HUES48 (cell line): ENCODE data around the gene VSTM2B.

ENCODE experiments used
- H3K27ac ChIP-seq: one replicate; pipeline ENCODE4 v1.7.0; 2013; ENCODE audit warnings: low read depth, low read length, inconsistent platforms
- H3K27me3 ChIP-seq: 2 replicates; pipeline ENCODE4 v1.6.1; 2013; ENCODE audit warnings: mild to moderate bottlenecking, low read length; ENCODE audit not compliant: control insufficient read depth, insufficient read depth
- H3K36me3 ChIP-seq: 2 replicates; pipeline ENCODE4 v1.6.1; 2013; ENCODE audit warnings: low read length; ENCODE audit not compliant: control insufficient read depth, insufficient read depth
- H3K4me1 ChIP-seq: 2 replicates; pipeline ENCODE4 v1.6.1; 2013; ENCODE audit warnings: mild to moderate bottlenecking, low read length; ENCODE audit not compliant: control insufficient read depth, insufficient read depth
- H3K4me3 ChIP-seq: 2 replicates; pipeline ENCODE4 v1.5.1; 2013; ENCODE audit warnings: mild to moderate bottlenecking, low read depth, low read length
- H3K9ac ChIP-seq: 2 replicates; pipeline ENCODE4 v1.6.1; 2013; ENCODE audit warnings: mild to moderate bottlenecking, low read depth, low read length, moderate library complexity
- H3K9me3 ChIP-seq: 2 replicates; pipeline ENCODE4 v1.6.1; 2013; ENCODE audit warnings: low read length; ENCODE audit not compliant: control insufficient read depth, insufficient read depth

The VSTM2B gene

GRCh38 chr19:29532097-29532496 is 6.3 kb downstream of the VSTM2B start:
- Histone ChIP-seq H3K27me3 (peaks cover 49% of the 10 kb centered on the region), H3K4me1 (peaks cover 12% of the 10 kb centered on the region; the same call in 1 of the 2 replicates), H3K9ac (no peak overlapping the region), H3K36me3 (no peaks in the 10 kb centered on the region), H3K27ac (no peak overlapping the region), H3K4me3 (no peak overlapping the region), H3K9me3 (no peaks in the 10 kb centered on the region)

GRCh38 chr19:29532956-29533355 is 7.2 kb downstream of the VSTM2B start:
- H3K27me3 ChIP-seq: peaks cover 40% of the 10 kb centered on the region
- H3K36me3 ChIP-seq: no peaks in the 10 kb centered on the region
- H3K4me1 ChIP-seq: peaks cover 12% of the 10 kb centered on the region; the same call in 1 of the 2 replicates
- no peak overlapping the region for H3K27ac ChIP-seq
- no peak overlapping the region for H3K9ac ChIP-seq
- H3K4me3 ChIP-seq: no peak overlapping the region
- H3K9me3 ChIP-seq: no peaks in the 10 kb centered on the region

- Histone ChIP-seq H3K36me3 (no peaks in the 10 kb centered on the region), H3K9me3 (no peaks in the 10 kb centered on the region), H3K27ac (no peak overlapping the region), H3K4me1 (peaks cover 12% of the 10 kb centered on the region; the same call in 1 of the 2 replicates), H3K27me3 (peaks cover 31% of the 10 kb centered on the region), H3K4me3 (no peak overlapping the region), H3K9ac (no peak overlapping the region)
These were observed 8.1 kb downstream of the VSTM2B start for GRCh38 chr19:29533578-29534544.

GRCh38 chr19:29535214-29535831 is 9.5 kb downstream of the VSTM2B start:
- H3K4me1 ChIP-seq: peaks cover 11% of the 10 kb centered on the region; the same call in 1 of the 2 replicates

GRCh38 chr19:29535984-29536508 is 10.3 kb downstream of the VSTM2B start:
- Histone ChIP-seq H3K4me3 (no peak overlapping the region), H3K4me1 (peaks cover 6% of the 10 kb centered on the region; the same call in 1 of the 2 replicates), H3K9ac (no peak overlapping the region), H3K27ac (no peak overlapping the region), H3K36me3 (no peaks in the 10 kb centered on the region), H3K27me3 (peaks cover 9% of the 10 kb centered on the region), H3K9me3 (no peaks in the 10 kb centered on the region)

More at GRCh38 chr19:29535214-29535831, 9.5 kb downstream of the VSTM2B start:
- no peaks in the 10 kb centered on the region for H3K9me3 ChIP-seq
- H3K27ac ChIP-seq: no peak overlapping the region
- peaks cover 16% of the 10 kb centered on the region for H3K27me3 ChIP-seq
- no peak overlapping the region for H3K4me3 ChIP-seq
- no peak overlapping the region for H3K9ac ChIP-seq
- H3K36me3 ChIP-seq: no peaks in the 10 kb centered on the region

- H3K27ac ChIP-seq: no peak overlapping the region
- H3K36me3 ChIP-seq: no peaks in the 10 kb centered on the region
- no peaks in the 10 kb centered on the region for H3K27me3 ChIP-seq
- peaks cover 6% of the 10 kb centered on the region; the same call in 1 of the 2 replicates for H3K4me1 ChIP-seq
- no peak overlapping the region for H3K9ac ChIP-seq
- H3K4me3 ChIP-seq: no peak overlapping the region
- no peaks in the 10 kb centered on the region for H3K9me3 ChIP-seq
These were observed 11.4 kb downstream of the VSTM2B start for GRCh38 chr19:29537181-29537580.

- no peak overlapping the region for H3K27ac ChIP-seq
- no peaks in the 10 kb centered on the region for H3K9me3 ChIP-seq
- H3K9ac ChIP-seq: no peak overlapping the region
- H3K27me3 ChIP-seq: no peaks in the 10 kb centered on the region
- no peaks in the 10 kb centered on the region for H3K36me3 ChIP-seq
- no peak overlapping the region for H3K4me3 ChIP-seq
- peaks cover 6% of the 10 kb centered on the region; the same call in 1 of the 2 replicates for H3K4me1 ChIP-seq
These were observed 11.8 kb downstream of the VSTM2B start for GRCh38 chr19:29537601-29538000.

- Histone ChIP-seq H3K4me1 (peaks cover 6% of the 10 kb centered on the region; the same call in 1 of the 2 replicates), H3K27me3 (no peaks in the 10 kb centered on the region), H3K27ac (no peak overlapping the region)
These were observed 12.4 kb downstream of the VSTM2B start for GRCh38 chr19:29538146-29538545.

GRCh38 chr19:29538651-29539050 is 12.9 kb downstream of the VSTM2B start:
- H3K9ac ChIP-seq: no peak overlapping the region
- no peaks in the 10 kb centered on the region for H3K9me3 ChIP-seq
- H3K4me3 ChIP-seq: no peak overlapping the region
- H3K27ac ChIP-seq: no peak overlapping the region
- no peaks in the 10 kb centered on the region for H3K36me3 ChIP-seq
- H3K4me1 ChIP-seq: peaks cover 6% of the 10 kb centered on the region; the same call in 1 of the 2 replicates
- H3K27me3 ChIP-seq: no peaks in the 10 kb centered on the region

More at GRCh38 chr19:29538146-29538545, 12.4 kb downstream of the VSTM2B start:
- no peak overlapping the region for H3K4me3 ChIP-seq
- no peaks in the 10 kb centered on the region for H3K36me3 ChIP-seq
- no peak overlapping the region for H3K9ac ChIP-seq
- no peaks in the 10 kb centered on the region for H3K9me3 ChIP-seq

GRCh38 chr19:29539131-29539530 is 13.3 kb downstream of the VSTM2B start:
- H3K27me3 ChIP-seq: no peaks in the 10 kb centered on the region
- H3K36me3 ChIP-seq: no peaks in the 10 kb centered on the region
- no peak overlapping the region for H3K4me3 ChIP-seq
- no peaks in the 10 kb centered on the region for H3K9me3 ChIP-seq
- H3K27ac ChIP-seq: no peak overlapping the region
- no peak overlapping the region for H3K9ac ChIP-seq
- peaks cover 6% of the 10 kb centered on the region; the same call in 1 of the 2 replicates for H3K4me1 ChIP-seq
